ENCODE results near the gene OTULINL.

Gene OTULINL

GRCh38 chr5:14577079-14577725, 4.4 kb upstream of the OTULINL start:
- DNase-seq (ENCODE audit: low spot score) = no peak

- DNase-seq (ENCODE audit: low spot score) = no peak
These were observed 3.6 kb upstream of the OTULINL start for GRCh38 chr5:14577971-14578370.

DNA sequence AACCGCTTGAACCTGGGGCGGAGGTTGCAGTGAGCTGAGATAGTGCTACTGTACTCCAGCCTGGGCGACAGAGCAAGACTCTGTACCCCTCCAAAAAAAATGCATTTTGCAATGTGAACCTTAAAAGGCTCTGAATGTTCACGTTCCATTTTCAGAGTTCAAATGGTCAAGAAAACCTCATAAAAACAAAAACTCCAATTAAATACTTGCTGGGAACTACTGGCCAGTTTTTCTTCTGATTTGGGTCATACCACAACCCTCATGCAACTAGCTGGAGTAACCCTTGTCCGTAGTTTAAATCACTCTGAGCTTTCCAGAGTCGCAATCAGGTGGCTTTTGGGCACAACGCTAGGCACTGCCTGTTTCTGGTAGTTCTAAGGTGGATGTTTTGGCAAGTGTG, 2.3 kb upstream of the OTULINL start:
- no peak for DNase-seq (ENCODE audit: low spot score)

DNA sequence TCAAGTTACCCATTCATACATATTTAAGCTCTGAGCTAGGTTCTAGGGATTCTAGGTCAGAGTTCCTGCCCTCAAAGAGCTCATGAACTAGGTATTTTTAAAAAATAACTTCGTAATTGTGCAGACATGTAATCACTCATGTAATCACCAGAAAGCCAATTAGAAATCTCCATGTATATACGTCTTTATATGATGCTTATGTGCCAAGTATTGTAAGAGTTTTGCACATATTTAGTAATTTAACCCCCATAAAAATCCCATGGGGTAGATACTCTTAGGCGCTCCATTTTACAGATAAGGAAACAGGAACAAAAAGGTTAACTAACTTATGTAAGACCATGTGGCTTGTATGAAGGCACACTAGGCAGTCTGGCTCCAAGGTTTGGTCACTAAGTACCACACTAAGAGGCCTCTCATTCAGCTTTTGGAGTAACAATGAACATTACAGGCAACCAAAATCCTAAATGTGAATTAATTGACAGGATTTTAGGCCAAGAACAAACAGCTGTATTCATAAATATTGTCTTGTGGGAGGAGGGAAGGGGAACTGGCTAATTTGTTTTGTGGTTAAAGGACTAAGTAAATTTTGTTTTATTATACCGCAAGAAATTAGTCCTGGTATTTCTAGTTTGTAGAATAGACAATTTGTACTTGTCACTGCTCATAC, 1.7 kb upstream of the OTULINL start:
- no peak for DNase-seq (ENCODE audit: low spot score)

GRCh38 chr5:14580398-14581034, 1.1 kb upstream of the OTULINL start:
- no peak for DNase-seq (ENCODE audit: low spot score)

DNA sequence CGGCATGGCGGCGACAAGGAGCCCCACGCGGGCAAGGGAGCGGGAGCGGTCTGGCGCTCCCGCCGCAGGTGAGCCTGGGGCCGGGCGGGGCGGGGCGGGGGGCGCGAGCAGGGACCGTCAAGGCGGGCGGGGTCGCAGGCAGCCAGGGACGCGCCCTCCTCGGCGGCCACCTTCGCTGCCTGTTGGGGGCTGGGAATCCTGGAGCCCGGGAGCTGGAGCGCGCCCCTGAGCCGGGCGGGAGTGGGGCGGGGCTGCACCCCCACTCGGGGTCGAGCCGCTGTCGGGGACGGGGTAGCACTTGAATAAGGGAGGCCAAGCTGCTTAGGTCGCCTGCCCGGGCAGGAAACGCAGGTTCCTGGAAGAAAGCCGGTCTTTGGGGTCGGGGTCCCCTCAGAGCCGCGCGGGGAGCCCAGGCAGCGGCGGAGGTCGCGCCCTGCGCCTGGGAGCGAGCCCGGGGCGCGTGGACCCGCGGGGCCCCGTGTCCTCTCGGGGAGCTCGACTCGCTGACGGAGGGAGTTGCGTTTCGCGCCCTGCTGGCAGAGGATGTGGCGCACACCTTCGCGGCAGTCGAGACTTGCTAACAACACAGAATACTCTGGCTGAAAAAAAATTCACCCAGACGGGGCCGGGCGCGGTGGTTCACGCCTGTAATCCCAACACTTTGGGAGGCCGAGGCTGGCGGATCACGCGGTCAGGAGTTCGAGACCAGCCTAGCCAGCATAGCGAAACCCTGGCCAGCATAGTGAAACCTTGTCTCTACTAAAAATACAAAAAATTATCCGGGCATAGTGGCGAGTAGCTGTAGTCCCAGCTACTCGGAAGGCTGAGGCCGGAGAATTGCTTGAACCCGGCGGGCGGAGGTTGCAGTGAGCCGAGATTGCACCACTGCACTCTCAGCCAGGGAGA, 552 bp downstream of the OTULINL start:
- no peak for DNase-seq (ENCODE audit: low spot score)

DNA sequence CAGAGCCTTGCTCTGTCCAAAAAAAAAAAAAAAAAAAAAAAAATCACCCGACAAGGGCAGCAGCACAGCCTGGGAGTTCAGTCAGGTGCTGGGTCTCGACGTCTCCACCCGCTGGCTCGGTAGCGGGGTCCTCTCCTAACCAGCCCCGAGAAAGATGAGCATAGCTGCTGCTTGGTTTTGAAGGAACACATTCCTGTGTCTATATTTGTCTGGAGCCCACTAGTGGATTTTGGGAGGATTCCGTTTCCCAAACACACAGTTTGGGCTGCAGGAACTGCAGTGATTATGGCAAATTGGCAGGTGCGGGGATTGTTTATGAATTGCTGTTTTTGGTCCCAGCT, 1.2 kb downstream of the OTULINL start:
- DNase-seq (ENCODE audit: low spot score) = no peak

- DNase-seq (ENCODE audit: low spot score) = no peak
These were observed 3.3 kb downstream of the OTULINL start for GRCh38 chr5:14584848-14585247.

DNA sequence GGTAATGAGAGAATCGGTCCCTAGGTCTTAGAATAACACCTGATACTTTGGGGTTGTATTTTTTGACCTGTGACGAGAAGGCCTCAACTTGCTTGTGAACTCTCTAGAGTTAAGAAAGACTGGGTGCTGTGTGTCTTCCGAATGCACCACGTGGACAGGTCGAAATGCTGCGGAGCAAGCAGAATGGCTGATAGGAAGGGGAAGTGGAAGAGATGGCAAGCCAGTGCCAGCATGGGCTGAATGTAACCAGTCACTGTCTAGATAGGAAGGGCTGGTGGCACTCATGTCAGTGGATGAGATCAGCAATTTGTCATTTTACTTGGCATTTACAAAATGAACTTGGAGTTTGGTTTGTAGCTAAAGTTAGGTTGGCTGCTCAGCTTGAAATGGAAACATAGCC, 5.6 kb downstream of the OTULINL start:
- peak; percentile 81 for DNase-seq (ENCODE audit: low spot score)

- peak; percentile 55 for DNase-seq (ENCODE audit: low spot score)
These were observed 6.6 kb downstream of the OTULINL start for GRCh38 chr5:14588145-14588544.

DNA sequence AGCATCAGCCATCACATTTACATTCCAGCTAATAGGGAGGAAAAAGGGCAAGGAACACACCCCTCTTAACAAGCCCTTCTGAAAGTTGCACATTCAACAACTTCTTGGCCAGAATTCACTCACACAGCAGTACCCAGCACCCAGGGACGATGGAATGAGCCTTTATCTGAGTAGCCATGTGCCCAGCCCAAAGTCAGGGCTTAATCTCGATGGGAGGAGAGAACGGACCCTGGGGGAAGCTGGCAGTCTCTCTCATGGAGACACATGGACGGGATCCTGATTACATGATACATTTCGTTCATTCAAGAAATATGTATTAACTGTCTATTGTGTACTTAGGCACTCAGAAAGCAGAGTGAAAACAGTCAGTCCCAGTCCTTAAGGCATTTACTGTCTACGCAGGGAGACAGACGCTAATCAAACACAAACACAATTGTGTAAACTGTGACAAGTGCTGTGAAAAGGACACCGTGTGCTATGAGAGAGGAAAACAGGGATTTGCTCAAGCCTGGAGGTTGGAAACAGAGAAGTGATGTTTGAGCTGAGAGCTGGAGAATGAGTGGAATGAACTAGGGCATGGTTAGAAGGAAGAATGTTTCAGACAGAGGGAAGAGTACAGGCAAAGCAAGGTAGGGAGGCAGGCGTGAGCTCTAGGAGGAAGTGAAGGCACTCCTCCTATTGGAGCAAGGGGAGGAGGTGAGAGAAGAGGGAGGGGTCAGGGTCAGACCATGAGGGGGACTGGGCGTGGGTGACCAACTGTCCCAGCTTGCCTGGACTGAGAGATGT, 7.4 kb downstream of the OTULINL start:
- DNase-seq (ENCODE audit: low spot score) = peak; percentile 16

GRCh38 chr5:14590949-14591348, 9.4 kb downstream of the OTULINL start:
- no peak for DNase-seq (ENCODE audit: low spot score)

DNA sequence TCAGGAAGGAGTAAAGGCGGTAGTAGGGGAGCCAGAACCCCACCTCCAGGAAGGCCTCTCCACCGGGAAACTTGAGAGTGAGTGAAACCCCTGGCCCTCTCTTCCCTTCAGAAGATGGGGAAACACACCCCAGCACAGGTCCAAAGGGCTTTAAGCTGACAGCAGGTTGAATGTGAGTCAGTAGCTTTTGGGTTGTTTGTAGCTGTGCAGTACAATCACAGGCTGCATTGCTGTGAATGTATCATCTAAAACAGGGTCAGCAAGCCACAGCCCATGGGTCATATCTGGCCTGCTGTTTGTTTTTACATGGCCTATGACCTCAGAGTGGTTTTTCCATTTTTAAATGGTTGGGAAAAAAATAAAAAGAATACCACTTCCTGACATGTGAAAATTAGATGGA, 10.0 kb downstream of the OTULINL start:
- DNase-seq (ENCODE audit: low spot score) = no peak

GRCh38 chr5:14593326-14594021, 11.9 kb downstream of the OTULINL start:
- DNase-seq (ENCODE audit: low spot score) = no peak

GRCh38 chr5:14594378-14595074, 12.9 kb downstream of the OTULINL start:
- no peak for DNase-seq (ENCODE audit: low spot score)

DNA sequence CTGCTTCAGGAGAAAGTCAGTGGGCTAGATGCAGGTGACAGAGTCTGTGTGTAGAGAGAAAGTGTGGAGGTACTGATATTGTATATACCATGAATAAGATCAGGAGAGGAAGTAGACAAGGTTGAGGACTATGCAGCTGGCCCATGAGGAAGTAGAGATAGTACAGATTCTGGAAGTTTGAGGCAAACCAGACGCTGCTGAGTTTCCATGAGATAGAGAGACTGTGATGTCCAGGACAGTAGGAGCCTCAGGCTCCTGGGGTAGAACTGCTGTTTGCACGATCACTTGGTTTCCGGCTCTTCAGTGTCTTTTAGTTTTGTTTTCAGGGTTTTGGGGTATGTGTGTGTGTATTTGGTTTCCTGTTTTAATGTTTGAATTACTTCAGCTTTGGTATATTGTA, 13.6 kb downstream of the OTULINL start:
- DNase-seq (ENCODE audit: low spot score) = peak; percentile 65

- DNase-seq (ENCODE audit: low spot score) = no peak
These were observed 14.3 kb downstream of the OTULINL start for GRCh38 chr5:14595891-14596290.

DNA sequence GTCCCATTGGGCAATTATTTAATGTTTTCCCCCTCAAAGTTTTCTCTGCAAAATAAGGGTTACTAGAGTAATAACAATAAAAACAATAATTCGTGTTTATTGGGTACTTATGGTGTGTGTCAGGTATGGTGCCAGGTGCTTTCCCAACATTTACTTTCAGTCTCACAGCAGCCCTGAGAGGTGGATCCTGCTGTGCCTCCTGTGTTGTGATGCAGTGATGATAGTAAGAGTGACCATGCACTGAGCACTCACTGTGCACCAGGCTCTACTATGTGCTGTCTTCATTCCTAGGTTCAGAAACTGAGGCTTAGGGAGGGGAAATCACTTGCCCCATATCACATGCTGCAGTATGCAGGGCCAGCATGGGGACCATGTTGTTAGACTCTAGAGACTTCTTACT, 15.5 kb downstream of the OTULINL start:
- DNase-seq (ENCODE audit: low spot score) = no peak

GRCh38 chr5:14598225-14598624, 16.6 kb downstream of the OTULINL start:
- DNase-seq (ENCODE audit: low spot score) = no peak

DNA sequence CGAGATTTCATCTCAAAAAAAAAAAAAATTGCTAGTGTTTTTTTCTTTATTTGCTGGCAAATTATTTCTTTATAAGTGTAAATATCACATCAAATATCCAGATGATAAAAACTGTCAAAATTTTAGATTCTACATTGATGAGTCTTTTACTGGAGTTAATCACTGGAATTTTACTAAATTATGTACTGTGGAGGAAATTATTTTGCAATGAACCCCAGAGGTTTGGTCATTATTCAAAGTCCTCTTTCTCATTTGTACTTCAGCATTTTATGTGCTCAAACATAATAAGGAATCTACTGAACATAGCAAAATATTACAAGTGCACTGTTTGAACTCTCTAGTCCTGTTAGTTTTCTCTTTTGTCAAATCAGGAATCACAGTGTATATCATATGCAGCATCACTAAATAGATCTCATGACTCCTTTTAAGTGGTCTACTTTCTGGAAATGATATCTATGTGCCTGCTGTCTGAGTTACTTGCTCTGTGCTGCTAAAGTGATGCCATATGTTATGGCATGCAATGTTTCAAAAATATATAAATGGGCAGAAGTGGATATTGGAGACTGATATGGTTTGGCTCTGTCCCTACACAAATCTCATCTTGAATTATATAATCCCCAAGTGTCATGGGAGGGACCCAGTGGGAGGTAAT, 18.0 kb downstream of the OTULINL start:
- no peak for DNase-seq (ENCODE audit: low spot score)

All from Ammon's horn (tissue), 1 donor.